Chondrocyte (in vitro differentiated cells): ENCODE measurements around the gene UCP2. TPM values are rescaled to one million over a fixed set of nuclear protein-coding genes. Genes with fewer than 3 reads are reported as not detected.

Experiments
- DNase-seq: peaks from one replicate; pipeline ENCODE4 v3.0.0; 2021; ENCODE audit warnings: mixed read lengths, low spot score
- H3K27ac Mint-ChIP-seq: one replicate; pipeline ENCODE4 v1.8.0; 2021; ENCODE audit warnings: mild to moderate bottlenecking, moderate library complexity, mixed read lengths; ENCODE audit not compliant: unreplicated experiment
- H3K27me3 Mint-ChIP-seq: 2 replicates; pipeline ENCODE4 v1.8.0; 2021; ENCODE audit warnings: low read depth, mixed read lengths
- H3K36me3 Mint-ChIP-seq: 2 replicates; pipeline ENCODE4 v1.8.0; 2021; ENCODE audit warnings: low read depth, mixed read lengths
- H3K4me1 Mint-ChIP-seq: 2 replicates; pipeline ENCODE4 v1.8.0; 2021; ENCODE audit warnings: low read depth, mild to moderate bottlenecking, mixed read lengths
- H3K4me3 Mint-ChIP-seq: one replicate; pipeline ENCODE4 v1.8.0; 2021; ENCODE audit warnings: mild to moderate bottlenecking, moderate library complexity, mixed read lengths; ENCODE audit not compliant: unreplicated experiment
- H3K9me3 Mint-ChIP-seq: 2 replicates; pipeline ENCODE4 v1.8.0; 2021; ENCODE audit warnings: low read depth, mixed read lengths
- total RNA-seq: library from RNA; stranded (reverse); gene quantifications from 3 replicates; pipeline ENCODE4 v1.2.1, GENCODE V29; 2021
- TF ChIP-seq, protein P1 (sequence below): fragments of 200-600 bp; sonication (generic); IDR thresholded peaks from 2 replicates; pipeline ENCODE4 v1.5.0; 2021; ENCODE audit warnings: antibody characterized with exemption, mild to moderate bottlenecking, moderate library complexity

UCP2 gene
- total RNA-seq, 1 donor from 2014 or later, result 41.0 TPM

DNA sequence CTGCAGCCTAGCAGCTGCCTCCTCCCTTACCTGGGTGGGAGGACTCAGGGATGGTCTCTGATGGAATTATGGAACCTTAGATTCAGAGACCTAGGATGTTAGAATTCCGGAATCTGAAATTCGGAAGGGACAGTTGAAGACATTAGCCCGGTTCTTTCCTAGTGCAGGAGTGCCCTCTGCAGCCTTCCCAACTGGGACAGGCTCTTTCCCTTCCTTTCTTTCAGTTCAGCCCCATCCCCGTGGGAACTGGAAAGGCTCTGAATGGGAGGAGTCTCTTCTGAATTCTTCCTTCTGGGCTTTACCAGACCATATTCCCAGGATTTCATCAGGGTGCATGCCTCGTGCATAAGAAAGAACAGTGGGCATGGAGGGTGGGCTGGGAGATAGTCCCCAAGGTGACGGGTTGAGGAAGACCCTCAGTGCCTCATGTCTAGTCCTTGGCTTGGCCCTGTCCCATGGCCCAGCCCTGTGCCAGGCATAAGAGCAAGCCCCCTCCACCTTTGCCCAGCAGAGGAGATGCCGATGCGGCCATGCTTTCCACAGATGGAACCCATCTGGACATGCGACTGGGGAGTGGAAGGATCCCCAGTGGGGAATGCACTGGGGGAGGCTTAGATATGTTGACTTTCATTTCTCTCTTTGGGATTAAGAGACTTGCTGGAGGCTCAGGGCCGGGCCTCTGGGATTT lies 17.4 kb downstream of the UCP2 start:
- no peak for DNase-seq
- no peak overlapping the region for H3K4me3 Mint-ChIP-seq
- H3K27me3 Mint-ChIP-seq, result no peaks in the 10 kb centered on the region
- peaks cover 17% of the 10 kb centered on the region for H3K4me1 Mint-ChIP-seq
- no peaks in the 10 kb centered on the region for H3K36me3 Mint-ChIP-seq
- TF ChIP-seq, protein P1, sequence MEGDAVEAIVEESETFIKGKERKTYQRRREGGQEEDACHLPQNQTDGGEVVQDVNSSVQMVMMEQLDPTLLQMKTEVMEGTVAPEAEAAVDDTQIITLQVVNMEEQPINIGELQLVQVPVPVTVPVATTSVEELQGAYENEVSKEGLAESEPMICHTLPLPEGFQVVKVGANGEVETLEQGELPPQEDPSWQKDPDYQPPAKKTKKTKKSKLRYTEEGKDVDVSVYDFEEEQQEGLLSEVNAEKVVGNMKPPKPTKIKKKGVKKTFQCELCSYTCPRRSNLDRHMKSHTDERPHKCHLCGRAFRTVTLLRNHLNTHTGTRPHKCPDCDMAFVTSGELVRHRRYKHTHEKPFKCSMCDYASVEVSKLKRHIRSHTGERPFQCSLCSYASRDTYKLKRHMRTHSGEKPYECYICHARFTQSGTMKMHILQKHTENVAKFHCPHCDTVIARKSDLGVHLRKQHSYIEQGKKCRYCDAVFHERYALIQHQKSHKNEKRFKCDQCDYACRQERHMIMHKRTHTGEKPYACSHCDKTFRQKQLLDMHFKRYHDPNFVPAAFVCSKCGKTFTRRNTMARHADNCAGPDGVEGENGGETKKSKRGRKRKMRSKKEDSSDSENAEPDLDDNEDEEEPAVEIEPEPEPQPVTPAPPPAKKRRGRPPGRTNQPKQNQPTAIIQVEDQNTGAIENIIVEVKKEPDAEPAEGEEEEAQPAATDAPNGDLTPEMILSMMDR, result no peak
- no peaks in the 10 kb centered on the region for H3K9me3 Mint-ChIP-seq
- no peak overlapping the region for H3K27ac Mint-ChIP-seq

DNA sequence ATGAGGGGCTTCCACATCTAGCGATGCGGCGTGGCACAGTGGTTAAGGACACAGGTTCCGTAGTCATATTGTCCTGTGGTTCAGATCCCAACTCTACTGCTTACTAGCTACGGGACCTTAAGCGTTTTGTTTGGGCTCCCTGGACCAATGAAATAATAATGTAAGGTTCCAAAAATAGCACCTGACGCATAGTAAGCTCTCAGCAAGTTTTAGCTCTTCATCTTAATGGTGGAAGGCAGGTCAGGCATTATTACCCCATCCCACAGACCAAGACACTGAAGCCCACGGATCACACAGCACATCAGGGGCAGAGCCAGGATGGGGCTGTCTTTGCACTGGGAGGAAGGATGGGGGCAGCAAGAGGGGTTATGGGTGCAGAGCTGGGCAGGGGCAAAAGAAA lies 18.8 kb downstream of the UCP2 start:
- H3K4me3 Mint-ChIP-seq, result no peak overlapping the region
- TF ChIP-seq, protein P1, result no peak
- peaks cover 17% of the 10 kb centered on the region for H3K4me1 Mint-ChIP-seq
- H3K27me3 Mint-ChIP-seq, result no peaks in the 10 kb centered on the region
- peak overlapping the region; percentile 49 for H3K27ac Mint-ChIP-seq
- no peaks in the 10 kb centered on the region for H3K9me3 Mint-ChIP-seq
- H3K36me3 Mint-ChIP-seq, result no peaks in the 10 kb centered on the region
- no peak for DNase-seq

DNA sequence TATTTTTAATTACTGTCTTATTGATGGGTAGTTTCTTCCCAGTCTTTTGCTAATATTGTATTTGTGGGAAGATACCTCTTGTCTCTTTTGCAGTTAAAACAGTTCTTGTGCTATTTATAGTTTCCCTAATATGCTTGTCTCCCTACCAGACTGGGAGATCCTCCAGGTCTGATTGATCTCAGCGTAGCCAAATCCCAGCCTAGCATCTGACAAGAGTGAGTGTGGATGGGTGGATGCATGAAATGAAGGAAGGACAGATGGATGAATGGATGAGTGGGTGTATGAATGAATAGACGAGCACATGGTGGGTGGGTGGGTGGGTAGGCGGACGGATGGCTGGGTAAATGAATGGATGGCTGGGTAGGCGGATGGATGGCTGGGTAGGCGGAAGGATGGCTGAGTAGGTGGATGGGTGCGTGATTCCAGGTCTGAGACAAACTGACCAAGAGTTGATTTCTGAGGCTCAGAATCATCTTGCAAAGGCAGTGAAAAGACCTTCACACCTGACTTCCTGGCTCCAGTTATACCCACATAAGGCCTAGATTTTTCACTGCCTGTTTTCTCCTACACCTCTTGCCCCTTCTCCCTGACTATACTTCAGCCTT lies 20.4 kb downstream of the UCP2 start:
- Mint-ChIP-seq H3K27ac (no peak overlapping the region), H3K36me3 (no peaks in the 10 kb centered on the region), H3K27me3 (no peaks in the 10 kb centered on the region), H3K4me3 (no peak overlapping the region), H3K9me3 (no peaks in the 10 kb centered on the region), H3K4me1 (peaks cover 17% of the 10 kb centered on the region)
- no peak for DNase-seq
- TF ChIP-seq, protein P1, result no peak

DNA sequence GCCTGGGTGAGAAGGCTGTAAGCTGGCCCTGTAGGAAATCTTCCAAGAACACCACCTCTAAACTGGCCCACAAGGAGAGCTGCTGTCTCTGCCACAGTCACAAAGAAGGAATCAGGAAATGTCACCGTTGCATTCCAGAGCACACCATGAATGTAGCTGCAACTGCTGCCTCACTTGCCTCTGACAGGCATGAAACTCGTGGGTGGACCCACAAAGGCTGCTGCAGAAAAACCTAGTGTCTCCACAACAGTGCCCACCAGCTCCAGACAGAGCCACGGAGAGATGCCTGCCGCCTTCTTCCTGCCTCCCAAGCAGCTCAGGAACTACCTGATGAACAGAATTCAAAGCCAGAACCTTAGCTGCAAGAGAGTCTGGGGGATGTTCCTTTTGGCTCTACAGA lies 21.3 kb downstream of the UCP2 start:
- DNase-seq, result no peak
- Mint-ChIP-seq H3K27ac (no peak overlapping the region), H3K36me3 (no peaks in the 10 kb centered on the region), H3K4me1 (peaks cover 18% of the 10 kb centered on the region), H3K4me3 (no peak overlapping the region), H3K9me3 (no peaks in the 10 kb centered on the region), H3K27me3 (no peaks in the 10 kb centered on the region)
- TF ChIP-seq, protein P1, result no peak

DNA sequence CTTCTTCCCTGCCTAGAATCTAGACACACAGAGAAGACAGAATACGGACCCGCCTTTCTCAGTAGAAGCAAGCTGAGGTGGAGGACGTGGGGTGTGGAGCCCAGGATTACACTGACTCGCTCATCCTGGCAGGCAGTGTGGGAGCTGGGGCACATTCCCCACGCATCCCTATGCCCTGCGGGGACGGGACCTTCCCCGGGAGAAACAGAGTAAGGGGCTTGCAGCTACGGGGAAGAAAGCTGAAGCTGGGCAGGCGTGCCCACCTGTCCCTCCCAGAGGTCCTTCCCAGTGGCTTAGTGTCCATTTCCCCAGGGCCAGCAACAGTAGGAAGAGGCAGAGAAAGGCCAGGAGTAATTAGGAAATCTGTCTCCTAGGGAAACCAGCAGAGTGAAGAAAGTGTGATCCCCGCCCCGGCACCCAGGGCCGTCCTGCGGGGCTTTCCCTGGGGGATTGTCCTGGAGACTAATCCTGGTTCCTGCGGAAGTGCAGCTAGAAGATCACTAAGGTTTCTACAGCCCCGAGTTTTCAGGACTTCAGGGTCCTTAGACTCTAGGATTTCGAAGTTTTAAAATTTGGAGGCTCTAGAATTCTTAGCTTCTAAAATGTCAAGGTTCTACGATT lies 24.0 kb downstream of the UCP2 start:
- H3K4me3 Mint-ChIP-seq, result no peak overlapping the region
- no peaks in the 10 kb centered on the region for H3K9me3 Mint-ChIP-seq
- H3K36me3 Mint-ChIP-seq, result no peaks in the 10 kb centered on the region

More for the DNA sequence above, 24.0 kb downstream of the UCP2 start:
- H3K27ac Mint-ChIP-seq, result no peak overlapping the region
- TF ChIP-seq, protein P1, result no peak
- DNase-seq, result no peak
- H3K27me3 Mint-ChIP-seq, result no peaks in the 10 kb centered on the region
- H3K4me1 Mint-ChIP-seq, result peaks cover 11% of the 10 kb centered on the region
